H1 (cell line): Measurements from ENCODE around the gene LIPE. TPM values are rescaled to one million over a fixed set of nuclear protein-coding genes. Genes with fewer than 3 reads are reported as not detected.

Source experiments
- CTCF ChIA-PET: fragments of 300-600 bp; sonication (Branson Sonifier 250); formaldehyde crosslinking; loops from one replicate; lab custom pipeline; 2021; ENCODE audit not compliant: partially characterized antibody; lab: Charles Lee
- POLR2A ChIA-PET: fragments of 300-600 bp; sonication (Branson Sonifier 250); formaldehyde crosslinking; loops from one replicate; lab custom pipeline; 2021; ENCODE audit warnings: inconsistent platforms; ENCODE audit not compliant: partially characterized antibody; lab: Charles Lee
- DNase-seq, 2 experiments: peaks; one replicate each; pipeline versions ENCODE4 v3.0.0 to v3.0.0-alpha.2; 2010 to 2022; ENCODE audit warnings: low spot score in 2 of 2, low read depth in 1 of 2, mixed read lengths in 1 of 2
- FAIRE-seq: peaks from 2 replicates; lab custom pipeline; 2011; peaks lifted over from hg19 to GRCh38; lab: Jason Lieb, UNC
- H2AFZ ChIP-seq: 2 replicates; pipeline ENCODE4 v1.8.1; 2012; ENCODE audit warnings: low read length, inconsistent platforms
- H2AK5ac ChIP-seq: 2 replicates; pipeline ENCODE4 v1.6.1; 2013; ENCODE audit warnings: low read depth, low read length
- H2BK120ac ChIP-seq: replicated peaks from 2 replicates; pipeline ENCODE3; 2013; ENCODE audit warnings: low read depth, low read length, inconsistent platforms
- H2BK12ac ChIP-seq: 2 replicates; pipeline ENCODE4 v1.6.1; 2013; ENCODE audit warnings: low read depth, low read length
- H2BK15ac ChIP-seq: 2 replicates; pipeline ENCODE4 v1.6.1; 2013; ENCODE audit warnings: low read length
- H2BK20ac ChIP-seq: 2 replicates; pipeline ENCODE4 v1.6.1; 2013; ENCODE audit warnings: low read length
- H2BK5ac ChIP-seq: 2 replicates; pipeline ENCODE4 v1.6.1; 2013; ENCODE audit warnings: low read depth, low read length
- H3K14ac ChIP-seq: 2 replicates; pipeline ENCODE4 v1.6.1; 2013; ENCODE audit warnings: inconsistent platforms; ENCODE audit not compliant: insufficient read length
- H3K18ac ChIP-seq: 2 replicates; pipeline ENCODE4 v1.6.1; 2013; ENCODE audit warnings: low read length; ENCODE audit errors: extremely low read depth
- H3K23ac ChIP-seq: 2 replicates; pipeline ENCODE4 v1.6.1; 2013; ENCODE audit warnings: inconsistent platforms; ENCODE audit not compliant: insufficient read length
- H3K23me2 ChIP-seq: 2 replicates; pipeline ENCODE4 v1.6.1; 2013; ENCODE audit warnings: low read depth, low read length
- H3K27ac ChIP-seq: 2 replicates; pipeline ENCODE4 v1.6.1; 2011; ENCODE audit warnings: low read depth, low read length, inconsistent platforms
- H3K27me3 ChIP-seq, 4 experiments: replicated peaks in 1 of 4; 1 replicate in 1 of 4; 2 replicates in 3 of 4; pipeline versions ENCODE4 v1.6.1 to v1.8.1; 2011 to 2013; ENCODE audit warnings: low read length in 3 of 4, mild to moderate bottlenecking in 3 of 4, inconsistent platforms in 2 of 4, mixed read lengths in 2 of 4, moderate library complexity in 1 of 4; ENCODE audit not compliant: control insufficient read depth in 3 of 4, insufficient read depth in 3 of 4; ENCODE audit errors: extremely low read depth in 1 of 4
- H3K36me3 ChIP-seq, 4 experiments: 2 replicates each; pipeline versions ENCODE4 v1.6.1 to v1.8.1; 2011 to 2013; ENCODE audit warnings: mild to moderate bottlenecking in 4 of 4, low read length in 3 of 4, moderate library complexity in 2 of 4, control low read depth in 1 of 4, inconsistent platforms in 1 of 4; ENCODE audit not compliant: insufficient read depth in 4 of 4, control insufficient read depth in 2 of 4
- H3K4ac ChIP-seq: replicated peaks from 2 replicates; pipeline ENCODE3; 2013; ENCODE audit warnings: low read length, low read depth, mixed read lengths, inconsistent platforms; ENCODE audit not compliant: insufficient read length
- H3K4me1 ChIP-seq, 4 experiments: replicated peaks in 1 of 4; 1 replicate in 1 of 4; 2 replicates in 3 of 4; pipeline versions ENCODE4 v1.6.1 to v1.8.1; 2011 to 2013; ENCODE audit warnings: low read length in 3 of 4, inconsistent platforms in 2 of 4, mixed read lengths in 1 of 4; ENCODE audit not compliant: insufficient read depth in 4 of 4, control insufficient read depth in 3 of 4
- H3K4me2 ChIP-seq, 2 experiments: 2 replicates each; pipeline versions ENCODE4 v1.6.1 to v1.8.1; 2011 to 2013; ENCODE audit warnings: low read depth in 2 of 2, low read length in 2 of 2, control low read depth in 1 of 2, inconsistent platforms in 1 of 2, mild to moderate bottlenecking in 1 of 2; ENCODE audit not compliant: insufficient read depth in 1 of 2
- H3K4me3 ChIP-seq, 4 experiments: fragments of 200-600, 300-600 bp in 1 of 4; sonication (generic), shearing (Covaris generic), sonication (Bioruptor Twin) in 1 of 4; 2 replicates each; pipeline versions ENCODE4 v1.5.1 to v1.8.1; 2011 to 2016; ENCODE audit warnings: low read length in 4 of 4, low read depth in 3 of 4, control low read depth in 2 of 4, inconsistent platforms in 2 of 4, mild to moderate bottlenecking in 2 of 4, mixed read lengths in 1 of 4, moderate library complexity in 1 of 4; ENCODE audit not compliant: insufficient read depth in 2 of 4; ENCODE audit errors: extremely low read depth in 1 of 4
- H3K56ac ChIP-seq: replicated peaks from 2 replicates; pipeline ENCODE3; 2013; ENCODE audit warnings: low read depth, mild to moderate bottlenecking, mixed read lengths, low read length, inconsistent platforms; ENCODE audit not compliant: insufficient read length
- H3K79me1 ChIP-seq: 2 replicates; pipeline ENCODE4 v1.6.1; 2013; ENCODE audit warnings: low read depth, low read length, control low read depth
- H3K79me2 ChIP-seq, 2 experiments: 2 replicates each; pipeline versions ENCODE4 v1.6.1 to v1.8.1; 2012 to 2013; ENCODE audit warnings: low read length in 2 of 2, mild to moderate bottlenecking in 2 of 2, inconsistent platforms in 1 of 2; ENCODE audit not compliant: insufficient read depth in 2 of 2, control insufficient read depth in 1 of 2
- H3K9ac ChIP-seq, 4 experiments: replicated peaks in 1 of 4; 1 replicate in 1 of 4; 2 replicates in 3 of 4; pipeline versions ENCODE4 v1.6.1 to v1.8.1; 2011 to 2013; ENCODE audit warnings: low read depth in 3 of 4, low read length in 3 of 4, control low read depth in 2 of 4, mild to moderate bottlenecking in 2 of 4, moderate library complexity in 2 of 4, inconsistent platforms in 1 of 4; ENCODE audit errors: extremely low read depth in 1 of 4
- H3K9me3 ChIP-seq, 2 experiments: 2 replicates each; pipeline versions ENCODE4 v1.6.1 to v1.8.1; 2012 to 2013; ENCODE audit warnings: mild to moderate bottlenecking in 2 of 2, moderate library complexity in 2 of 2, control low read depth in 1 of 2, inconsistent platforms in 1 of 2, low read depth in 1 of 2, low read length in 1 of 2, mixed read lengths in 1 of 2; ENCODE audit not compliant: insufficient read depth in 2 of 2
- H4K20me1 ChIP-seq, 2 experiments: replicated peaks in 1 of 2; 2 replicates each; pipeline versions ENCODE3 to v1.8.1; 2011 to 2013; ENCODE audit warnings: inconsistent platforms in 2 of 2, low read length in 2 of 2, mild to moderate bottlenecking in 1 of 2; ENCODE audit not compliant: insufficient read depth in 2 of 2, control insufficient read depth in 1 of 2
- H4K5ac ChIP-seq: 2 replicates; pipeline ENCODE4 v1.6.1; 2013; ENCODE audit warnings: low read length, low read depth, mixed read lengths, inconsistent platforms; ENCODE audit not compliant: insufficient read length
- H4K8ac ChIP-seq: 2 replicates; pipeline ENCODE4 v1.8.0; 2013; ENCODE audit warnings: mild to moderate bottlenecking, moderate library complexity, low read length, inconsistent platforms; ENCODE audit not compliant: insufficient read depth; ENCODE audit errors: extremely low read depth
- H4K91ac ChIP-seq: replicated peaks from 2 replicates; pipeline ENCODE3; 2013; ENCODE audit warnings: low read length, mixed read lengths, inconsistent platforms; ENCODE audit not compliant: insufficient read length
- ASH2L ChIP-seq: fragments of 200-600, 300-600 bp; sonication (generic); IDR thresholded peaks from one replicate; pipeline ENCODE4 v1.7.1; 2017; ENCODE audit warnings: low read length
- EZH2 ChIP-seq: fragments of 200-600 bp; sonication (generic); IDR thresholded peaks from 2 replicates; pipeline ENCODE4 v1.7.1; 2012; ENCODE audit warnings: low read depth, mild to moderate bottlenecking, moderate library complexity, low read length, inconsistent platforms; ENCODE audit not compliant: severe bottlenecking
- GABPA ChIP-seq: IDR thresholded peaks from 2 replicates; pipeline ENCODE4 v1.6.1; 2011; ENCODE audit warnings: mild to moderate bottlenecking, low read length, moderate library complexity, borderline replicate concordance; ENCODE audit not compliant: insufficient read depth
- GTF2F1 ChIP-seq: IDR thresholded peaks from 2 replicates; pipeline ENCODE4 v1.6.1; 2012; ENCODE audit warnings: low read depth, low read length, improper control_type of control experiment, borderline replicate concordance
- JUN ChIP-seq: IDR thresholded peaks from 2 replicates; pipeline ENCODE4 v1.6.1; 2011; ENCODE audit warnings: low read depth, mild to moderate bottlenecking, improper control_type of control experiment, low read length
- JUND ChIP-seq: IDR thresholded peaks from 2 replicates; pipeline ENCODE4 v1.6.1; 2011; ENCODE audit warnings: mild to moderate bottlenecking, improper control_type of control experiment, low read length
- KDM1A ChIP-seq: fragments of 200-600, 300-600 bp; sonication (generic); IDR thresholded peaks from 2 replicates; pipeline ENCODE4 v1.7.1; 2016; ENCODE audit warnings: mild to moderate bottlenecking, low read length, borderline replicate concordance
- KDM5A ChIP-seq: fragments of 200-600 bp; IDR thresholded peaks from 2 replicates; pipeline ENCODE4 v1.7.1; 2012; ENCODE audit warnings: mild to moderate bottlenecking, low read length, inconsistent platforms, mixed read lengths
- MAFK ChIP-seq: IDR thresholded peaks from 2 replicates; pipeline ENCODE4 v1.6.1; 2012; ENCODE audit warnings: low read depth, mild to moderate bottlenecking, improper control_type of control experiment, low read length
- NANOG ChIP-seq: IDR thresholded peaks from 2 replicates; pipeline ENCODE4 v1.6.1; 2011; ENCODE audit warnings: low read length, low read depth, mild to moderate bottlenecking, inconsistent platforms; ENCODE audit not compliant: insufficient read depth, poor library complexity, severe bottlenecking
- PHF8 ChIP-seq: fragments of 200-600 bp; sonication (generic); conservative IDR thresholded peaks from 2 replicates; pipeline ENCODE4 v1.7.1; 2012; ENCODE audit warnings: low read depth, mild to moderate bottlenecking, inconsistent platforms, low read length, moderate library complexity
- RFX5 ChIP-seq: IDR thresholded peaks from 2 replicates; pipeline ENCODE4 v1.6.1; 2011; ENCODE audit warnings: low read depth, low read length, improper control_type of control experiment, borderline replicate concordance
- WGBS, 2 experiments: shearing (Covaris generic) in 1 of 2; methylation state at CpG; one replicate each; pipeline versions ENCODE4 v1.1.6 to v1.1.7; 2013 to 2015; ENCODE audit warnings: low lambda C conversion rate in 2 of 2, mixed read lengths in 2 of 2, inconsistent platforms in 1 of 2, low coverage in 1 of 2, missing lambda C conversion rate in 1 of 2; ENCODE audit not compliant: insufficient replicate concordance in 2 of 2, insufficient coverage in 1 of 2, insufficient read length in 1 of 2; ENCODE audit errors: extremely low coverage in 1 of 2, missing lambda C conversion rate in 1 of 2; 5-methylcytosine and 5-hydroxymethylcytosine counted together
- polyA plus RNA-seq, 7 experiments: library from polyadenylated mRNA; depleted of rRNA in 3 of 7; stranded (reverse) in 5 of 7; unstranded in 2 of 7; fragments of >200 nt in 5 of 7; fragments of 200-250 nt in 2 of 7; gene quantifications; 1 replicate in 5 of 7; 2 replicates in 1 of 7; 4 replicates in 1 of 7; pipeline versions ENCODE4 v1.2.1 to v1.2.3, GENCODE V29; 2011 to 2013; ENCODE audit warnings: missing spikeins in 2 of 7, mixed read lengths in 2 of 7
- total RNA-seq: library from RNA; stranded (reverse); fragmentation: NEBNext Ultra II Directional; extraction: Animal tissue kit (Norgen Biotek cat#: 25700); gene quantifications from 2 replicates; pipeline ENCODE4 v1.2.1, GENCODE V29; 2021

The LIPE gene
- total and polyA plus RNA-seq, 2 of the 8 experiments (the other 6 are each of a cell fraction or from before 2014, with no cell fraction given), result 8.7 to 15.9 TPM

DNA sequence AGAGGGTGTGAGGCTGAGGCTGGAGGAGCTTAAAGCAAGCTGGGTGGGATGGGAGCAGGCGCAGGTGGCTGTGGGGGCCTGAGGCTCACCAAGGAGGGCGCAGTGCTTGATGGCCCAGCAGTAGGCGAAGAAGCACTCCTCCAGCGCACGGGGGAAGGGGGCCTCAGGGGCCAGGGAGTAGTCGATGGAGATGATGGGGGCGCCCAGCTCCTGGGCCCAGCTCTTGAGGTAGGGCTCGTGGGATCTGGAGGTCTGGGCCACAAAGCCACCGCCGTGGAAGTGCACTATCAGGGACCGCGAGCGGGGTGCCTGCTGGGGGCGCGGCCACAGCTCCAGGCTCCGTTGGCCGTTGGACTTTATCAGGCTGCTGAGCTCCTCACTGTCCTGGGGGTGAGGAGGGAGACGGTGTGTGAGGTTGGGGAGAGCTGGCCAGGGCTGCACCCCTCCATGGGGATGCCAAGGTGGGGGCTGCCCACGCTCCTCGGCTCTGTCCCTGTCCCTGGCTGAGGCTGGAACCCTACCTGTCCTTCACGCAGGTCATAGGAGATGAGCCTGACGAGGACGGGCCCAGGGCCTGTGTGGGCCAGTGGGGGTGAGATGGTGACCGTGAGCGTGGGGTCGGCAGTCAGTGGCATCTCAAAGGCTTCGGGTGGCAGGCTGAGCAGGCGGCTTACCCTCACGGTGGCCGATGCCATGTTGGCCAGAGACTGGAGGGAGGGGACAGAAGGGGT, 19.9 kb downstream of the LIPE start:
- Histone ChIP-seq H2AFZ (no peak overlapping the region), H4K8ac (0 out of 2 replicates have a peak overlapping the region, but pooled peaks have one; percentile 1), H3K79me2 (no peaks in the 10 kb centered on the region), H2BK12ac (no peak overlapping the region), H2AK5ac (no peak overlapping the region), H4K5ac (no peak overlapping the region), H3K27me3 (peaks cover 0 to 22% (median 17%) of the 10 kb centered on the region in 4 experiments; a peak in 5 of 7 replicates), H3K79me1 (peaks cover 3% of the 10 kb centered on the region; the same call in 1 of the 2 replicates), H3K4me2 (no peak overlapping the region), H3K9me3 (no peaks in the 10 kb centered on the region), H3K9ac (no peak overlapping the region), H3K56ac (no peak overlapping the region), H3K18ac (no peak overlapping the region), H2BK120ac (no peak overlapping the region), H2BK5ac (no peak overlapping the region), H3K14ac (no peak overlapping the region), H3K23ac (no peak overlapping the region), H3K4me1 (peaks cover 0 to 8% (median 6%) of the 10 kb centered on the region in 4 experiments; a peak in 5 of 7 replicates), H3K36me3 (no peaks in the 10 kb centered on the region; a peak in 3 of 8 replicates), H3K23me2 (peaks cover 5% of the 10 kb centered on the region; the same call in 1 of the 2 replicates), H3K27ac (no peak overlapping the region), H4K91ac (no peak overlapping the region), H2BK15ac (no peak overlapping the region), H2BK20ac (no peak overlapping the region), H3K4me3 (no peak overlapping the region), H4K20me1 (peaks cover 19 to 35% of the 10 kb centered on the region in 2 experiments), H3K4ac (no peak overlapping the region)
- FAIRE-seq, result no peak
- ChIA-PET POLR2A (interaction anchor here (0.7 to 1.4 kb wide), 4 partner anchors 9 to 14 kb away, joined by 3 to 5 read pairs (median 4); no protein-coding TSS in a partner anchor), CTCF (interaction anchor here (0.7 to 6.6 kb wide), 8 partner anchors 10 to 1358 kb away, joined by 3 to 38 read pairs (median 4); no protein-coding TSS in a partner anchor)
- no peak for DNase-seq
- WGBS, 2 experiments, result 92% methylated on average over 20 of the region's 30 CpGs; no CpG with 5 or more reads in 1 of the 2 experiments
- TF ChIP-seq EZH2 (no peak), KDM1A (no peak), NANOG (no peak), RFX5 (no peak), MAFK (no peak), KDM5A (no peak), JUND (no peak), PHF8 (no peak), JUN (no peak), ASH2L (no peak), GTF2F1 (no peak), GABPA (no peak)
